BLaER1 (cell line): ENCODE data around the gene SNRPD2.

Experiments used
- H3K27ac ChIP-seq: shearing (Covaris generic); formaldehyde crosslinking; 2 replicates; pipeline ENCODE4 v1.8.1; 2022
- H3K27me3 ChIP-seq: shearing (Covaris generic); formaldehyde crosslinking; 2 replicates; pipeline ENCODE4 v1.8.1; 2022
- H3K36me3 ChIP-seq: shearing (Covaris generic); formaldehyde crosslinking; 2 replicates; pipeline ENCODE4 v1.8.1; 2022
- H3K4me1 ChIP-seq: shearing (Covaris generic); formaldehyde crosslinking; 2 replicates; pipeline ENCODE4 v1.8.1; 2022
- H3K4me2 ChIP-seq: shearing (Covaris generic); formaldehyde crosslinking; 2 replicates; pipeline ENCODE4 v1.8.1; 2022
- H3K4me3 ChIP-seq: shearing (Covaris generic); formaldehyde crosslinking; 2 replicates; pipeline ENCODE4 v1.8.1; 2022
- H3K9ac ChIP-seq: shearing (Covaris generic); formaldehyde crosslinking; 2 replicates; pipeline ENCODE4 v1.8.1; 2022
- H3K9me3 ChIP-seq: shearing (Covaris generic); formaldehyde crosslinking; 2 replicates; pipeline ENCODE4 v1.8.1; 2022
- H4K20me1 ChIP-seq: shearing (Covaris generic); formaldehyde crosslinking; 2 replicates; pipeline ENCODE4 v1.8.1; 2022
- Cebpa-rat ChIP-seq: shearing (Covaris generic); IDR thresholded peaks from 2 replicates; pipeline ENCODE4 v1.8.1; 2022

SNRPD2 gene

DNA sequence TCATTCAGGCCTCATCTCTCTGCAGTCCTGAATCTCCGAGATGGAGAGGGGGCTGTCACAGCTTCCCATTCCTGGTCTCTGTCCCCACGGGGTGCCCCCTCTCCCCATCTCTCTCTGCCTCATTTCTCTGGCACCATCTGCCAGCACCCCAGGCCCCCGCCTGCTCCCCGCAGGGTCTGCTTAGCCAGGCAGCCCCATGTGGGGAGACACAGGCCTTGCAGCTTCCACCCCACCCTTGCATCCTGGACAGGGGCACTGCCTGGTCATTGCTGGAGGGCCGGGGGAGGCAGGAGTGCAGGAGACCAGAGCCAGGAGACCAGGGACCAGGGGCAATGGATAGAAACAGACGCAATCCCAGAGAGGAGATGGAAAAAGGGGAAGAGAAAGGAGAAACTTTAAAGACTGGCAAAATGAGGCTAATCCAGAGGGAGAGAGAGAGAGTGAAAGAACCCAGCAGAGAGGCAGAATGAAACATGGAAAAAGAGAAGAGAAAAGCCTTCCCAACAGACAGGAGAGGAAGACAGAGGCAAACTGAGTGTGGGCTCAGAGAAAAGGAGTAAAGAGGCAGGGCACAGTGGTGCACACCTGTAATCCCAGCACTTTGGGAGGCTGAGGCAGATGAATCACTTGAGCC is 32.5 kb downstream of the SNRPD2 start:
- TF ChIP-seq Cebpa-rat, result no peak
- Histone ChIP-seq H3K4me3 (no peak overlapping the region), H3K9me3 (no peaks in the 10 kb centered on the region), H3K4me2 (no peak overlapping the region), H3K9ac (no peak overlapping the region), H3K4me1 (peaks cover 6% of the 10 kb centered on the region), H3K27me3 (no peaks in the 10 kb centered on the region), H3K27ac (no peak overlapping the region), H3K36me3 (no peaks in the 10 kb centered on the region), H4K20me1 (no peaks in the 10 kb centered on the region)

DNA sequence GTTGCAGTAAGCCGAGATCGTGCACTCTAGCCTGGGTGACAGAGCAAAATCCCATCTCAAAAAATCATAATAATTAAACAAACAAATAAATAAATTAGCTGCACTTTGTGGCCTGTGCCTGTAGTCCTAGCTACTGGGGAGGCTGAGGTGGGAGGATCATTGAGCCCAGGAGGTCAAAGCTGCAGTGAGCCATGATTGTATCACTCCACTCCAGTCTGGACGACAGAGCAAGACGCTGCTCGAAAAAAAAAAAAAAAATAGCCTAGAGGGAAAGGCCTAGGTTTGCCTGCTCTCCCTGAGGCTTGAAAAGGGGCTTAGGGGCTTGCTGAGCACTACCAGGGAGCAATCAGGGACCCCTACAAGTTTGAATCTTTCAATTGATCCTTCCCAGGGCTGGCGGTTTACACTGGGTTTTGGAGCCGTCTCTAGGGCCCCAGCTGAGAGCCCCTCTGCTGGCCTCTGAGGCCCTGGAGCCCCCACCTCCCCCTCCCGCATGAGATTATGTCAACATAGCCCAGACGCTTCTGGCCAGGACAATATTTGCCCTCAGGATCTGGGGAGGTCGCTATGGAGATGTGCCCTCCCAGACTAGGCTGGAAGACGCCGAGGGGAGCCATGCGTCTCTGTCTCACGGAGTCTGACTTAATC is 34.1 kb downstream of the SNRPD2 start:
- Histone ChIP-seq H3K36me3 (no peaks in the 10 kb centered on the region), H3K4me3 (no peak overlapping the region), H3K4me1 (peaks cover 4% of the 10 kb centered on the region; the same call in 1 of the 2 replicates), H3K4me2 (no peak overlapping the region), H3K27me3 (no peaks in the 10 kb centered on the region), H4K20me1 (no peaks in the 10 kb centered on the region), H3K9me3 (no peaks in the 10 kb centered on the region), H3K27ac (no peak overlapping the region), H3K9ac (no peak overlapping the region)
- TF ChIP-seq Cebpa-rat, result no peak

DNA sequence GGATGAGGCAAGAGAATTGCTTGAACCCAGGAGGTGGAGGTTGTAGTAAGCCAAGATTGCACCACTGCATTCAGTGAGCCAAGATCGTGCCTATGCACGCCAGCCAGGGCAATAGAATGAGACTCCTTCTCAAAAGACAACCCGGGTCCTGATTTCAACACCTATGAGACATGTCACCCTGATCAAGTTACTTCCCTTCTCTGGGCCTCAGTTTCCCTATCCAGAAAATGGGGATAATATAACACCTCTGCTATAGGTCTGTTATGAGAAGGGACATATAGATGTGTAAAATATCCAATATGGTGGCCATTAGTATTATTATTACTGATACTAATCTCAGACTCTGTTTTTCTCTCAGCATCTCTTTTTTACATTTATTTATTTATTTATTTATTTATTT is 36.7 kb downstream of the SNRPD2 start:
- peaks cover 4% of the 10 kb centered on the region; the same call in 1 of the 2 replicates for H3K4me1 ChIP-seq
- no peaks in the 10 kb centered on the region for H4K20me1 ChIP-seq
- no peak overlapping the region for H3K4me2 ChIP-seq
- no peak for TF ChIP-seq Cebpa-rat
- H3K9ac ChIP-seq, result no peak overlapping the region
- no peaks in the 10 kb centered on the region for H3K27me3 ChIP-seq
- H3K4me3 ChIP-seq, result no peak overlapping the region
- H3K36me3 ChIP-seq, result no peaks in the 10 kb centered on the region
- no peak overlapping the region for H3K27ac ChIP-seq
- H3K9me3 ChIP-seq, result no peaks in the 10 kb centered on the region

DNA sequence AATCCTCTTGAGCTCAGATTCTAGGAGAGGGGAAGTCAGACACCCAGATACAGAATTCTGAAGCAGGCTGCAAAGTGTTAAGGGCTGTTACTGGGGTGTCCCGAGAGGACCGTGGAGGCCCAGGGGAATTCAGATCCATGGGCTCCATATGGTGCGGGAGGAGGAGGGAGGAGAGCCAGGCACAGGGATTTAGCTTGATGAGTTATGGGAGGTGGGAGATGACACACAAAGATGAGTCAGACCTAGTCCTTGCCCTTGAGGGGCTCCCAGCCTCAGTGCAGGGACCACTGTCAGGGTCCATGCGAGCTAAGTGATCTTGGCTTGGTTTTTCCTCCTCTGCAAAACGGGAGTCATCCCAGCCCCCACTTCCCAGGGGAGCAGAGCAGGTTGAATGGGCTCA is 38.1 kb downstream of the SNRPD2 start:
- H3K4me1 ChIP-seq, result peaks cover 4% of the 10 kb centered on the region; the same call in 1 of the 2 replicates
- no peaks in the 10 kb centered on the region for H3K9me3 ChIP-seq
- H3K4me2 ChIP-seq, result no peak overlapping the region
- no peaks in the 10 kb centered on the region for H4K20me1 ChIP-seq
- TF ChIP-seq Cebpa-rat, result no peak
- no peaks in the 10 kb centered on the region for H3K27me3 ChIP-seq
- no peak overlapping the region for H3K9ac ChIP-seq
- no peaks in the 10 kb centered on the region for H3K36me3 ChIP-seq
- no peak overlapping the region for H3K4me3 ChIP-seq
- H3K27ac ChIP-seq, result no peak overlapping the region

DNA sequence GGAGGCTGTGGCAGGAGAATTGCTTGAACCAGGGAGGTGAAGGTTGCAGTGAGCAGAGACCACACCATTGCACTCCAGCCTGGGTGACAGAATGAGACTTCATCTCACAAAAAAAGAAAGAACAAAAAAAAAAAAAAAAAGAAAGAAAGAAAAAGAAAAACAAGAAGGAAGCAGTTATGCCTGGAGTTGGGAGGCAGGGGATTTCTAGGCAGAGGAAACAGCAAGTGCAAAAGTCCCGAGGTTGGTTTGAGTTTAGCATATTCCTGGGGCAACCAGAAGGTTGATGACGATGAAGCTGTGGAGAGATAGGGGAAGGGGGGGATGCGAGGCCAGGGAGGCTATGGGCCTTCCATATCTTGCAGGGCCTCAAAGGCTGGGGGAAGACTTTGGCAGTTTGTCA is 41.0 kb downstream of the SNRPD2 start:
- Histone ChIP-seq H3K4me1 (peaks cover 12% of the 10 kb centered on the region; the same call in 1 of the 2 replicates), H3K4me2 (no peak overlapping the region), H3K4me3 (no peak overlapping the region), H3K36me3 (no peaks in the 10 kb centered on the region), H4K20me1 (no peaks in the 10 kb centered on the region), H3K9ac (no peak overlapping the region), H3K27ac (no peak overlapping the region), H3K9me3 (no peaks in the 10 kb centered on the region), H3K27me3 (peaks cover 9% of the 10 kb centered on the region)
- TF ChIP-seq Cebpa-rat, result no peak

DNA sequence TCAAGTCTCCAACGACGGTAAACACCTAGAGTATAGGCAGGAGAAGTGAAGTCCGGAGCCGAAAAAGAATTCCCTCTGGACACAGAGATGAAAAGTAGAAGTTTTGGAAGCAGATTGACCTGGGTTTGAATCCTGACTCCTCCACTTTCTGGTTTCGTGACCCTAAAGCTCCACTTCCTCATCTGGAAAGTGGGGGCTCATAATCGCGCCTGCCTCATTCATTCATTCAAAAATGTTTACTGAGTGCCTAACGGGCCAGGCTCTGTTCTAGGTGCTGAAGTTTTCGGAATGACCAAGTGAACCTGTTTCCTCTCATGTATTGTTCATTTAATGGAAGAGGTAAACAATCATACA is 45.4 kb downstream of the SNRPD2 start:
- TF ChIP-seq Cebpa-rat, result no peak
- Histone ChIP-seq H3K36me3 (no peaks in the 10 kb centered on the region), H3K9ac (no peak overlapping the region; the same call in 1 of the 2 replicates), H3K27me3 (peaks cover 33% of the 10 kb centered on the region), H3K27ac (no peak overlapping the region), H3K4me3 (peak overlapping the region; percentile 61), H3K9me3 (no peaks in the 10 kb centered on the region), H3K4me2 (peak overlapping the region; percentile 63), H3K4me1 (peaks cover 34% of the 10 kb centered on the region), H4K20me1 (no peaks in the 10 kb centered on the region)

DNA sequence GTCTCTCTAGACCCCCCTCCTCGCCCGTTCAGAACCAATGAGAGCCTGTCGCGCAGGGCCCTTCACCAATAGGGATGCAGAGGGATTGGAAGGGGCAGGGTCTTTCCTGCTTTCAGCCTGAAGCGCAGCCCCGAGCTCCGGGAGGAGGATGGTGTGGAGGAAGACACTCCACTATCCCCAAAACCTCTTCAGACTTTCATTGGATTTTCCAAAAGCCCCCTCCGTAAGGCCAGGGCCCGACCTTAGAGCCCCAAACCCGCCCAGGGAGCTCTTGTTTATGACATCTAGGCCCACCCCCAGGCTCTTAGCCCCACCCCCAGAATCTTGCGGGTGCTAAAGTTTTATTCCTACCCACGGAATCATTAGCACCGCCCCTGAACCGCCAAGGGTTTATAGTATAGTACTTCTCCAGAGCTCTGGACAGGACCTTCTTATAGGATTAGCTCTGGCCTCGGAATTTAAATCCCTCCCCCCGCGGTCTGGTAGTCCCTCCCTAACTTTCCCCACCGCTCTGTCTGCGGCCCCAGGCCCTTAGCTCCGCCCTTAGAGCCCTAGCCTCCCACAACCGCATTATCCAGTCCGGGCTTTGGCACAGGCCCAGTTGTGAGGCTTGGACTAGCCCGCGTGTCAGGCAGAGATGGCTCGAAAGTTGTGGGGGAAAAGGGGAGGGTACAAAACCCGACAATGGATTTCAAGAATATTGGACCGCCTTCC is 46.0 kb downstream of the SNRPD2 start:
- TF ChIP-seq Cebpa-rat, result no peak
- Histone ChIP-seq H3K27ac (no peak overlapping the region), H3K9ac (no peak overlapping the region; the same call in 1 of the 2 replicates), H3K36me3 (no peaks in the 10 kb centered on the region), H3K4me1 (peaks cover 39% of the 10 kb centered on the region), H4K20me1 (no peaks in the 10 kb centered on the region), H3K4me3 (peak overlapping the region; percentile 61), H3K27me3 (peaks cover 33% of the 10 kb centered on the region), H3K4me2 (peak overlapping the region; percentile 63), H3K9me3 (no peaks in the 10 kb centered on the region)

DNA sequence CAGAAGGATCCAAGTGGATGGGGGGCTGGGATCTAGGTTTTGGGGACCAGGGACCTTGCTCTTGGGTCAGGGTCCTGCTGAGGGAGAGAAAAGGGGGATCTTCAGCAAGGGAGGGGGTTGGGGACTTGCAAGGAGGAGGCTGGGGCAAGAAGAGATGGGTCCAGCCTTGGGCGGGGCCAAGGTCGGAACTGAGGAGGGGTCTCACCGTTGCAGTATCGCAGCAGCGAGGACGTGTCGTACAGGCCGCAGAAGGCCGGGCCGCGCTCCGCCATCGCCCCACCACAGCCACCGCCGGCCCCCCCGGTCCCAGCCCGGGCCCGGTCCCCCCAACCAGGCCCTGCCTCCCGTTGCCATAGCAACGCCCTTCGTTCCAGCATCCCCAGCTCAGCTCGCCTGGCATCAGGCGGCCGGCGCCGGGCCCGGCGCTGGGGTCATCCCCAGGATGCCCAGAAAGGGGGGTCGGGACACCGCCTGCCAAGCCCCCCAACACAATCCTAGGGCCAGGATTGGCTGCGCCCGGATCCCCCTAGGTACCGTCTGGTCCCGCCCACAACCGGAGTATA is 46.6 kb downstream of the SNRPD2 start:
- H3K9me3 ChIP-seq, result no peaks in the 10 kb centered on the region
- peaks cover 33% of the 10 kb centered on the region for H3K27me3 ChIP-seq
- H3K4me2 ChIP-seq, result peak overlapping the region; percentile 63
- no peak overlapping the region for H3K27ac ChIP-seq
- H3K4me1 ChIP-seq, result peaks cover 43% of the 10 kb centered on the region
- no peak for TF ChIP-seq Cebpa-rat
- no peaks in the 10 kb centered on the region for H3K36me3 ChIP-seq
- no peaks in the 10 kb centered on the region for H4K20me1 ChIP-seq
- H3K4me3 ChIP-seq, result peak overlapping the region; percentile 61
- H3K9ac ChIP-seq, result no peak overlapping the region

DNA sequence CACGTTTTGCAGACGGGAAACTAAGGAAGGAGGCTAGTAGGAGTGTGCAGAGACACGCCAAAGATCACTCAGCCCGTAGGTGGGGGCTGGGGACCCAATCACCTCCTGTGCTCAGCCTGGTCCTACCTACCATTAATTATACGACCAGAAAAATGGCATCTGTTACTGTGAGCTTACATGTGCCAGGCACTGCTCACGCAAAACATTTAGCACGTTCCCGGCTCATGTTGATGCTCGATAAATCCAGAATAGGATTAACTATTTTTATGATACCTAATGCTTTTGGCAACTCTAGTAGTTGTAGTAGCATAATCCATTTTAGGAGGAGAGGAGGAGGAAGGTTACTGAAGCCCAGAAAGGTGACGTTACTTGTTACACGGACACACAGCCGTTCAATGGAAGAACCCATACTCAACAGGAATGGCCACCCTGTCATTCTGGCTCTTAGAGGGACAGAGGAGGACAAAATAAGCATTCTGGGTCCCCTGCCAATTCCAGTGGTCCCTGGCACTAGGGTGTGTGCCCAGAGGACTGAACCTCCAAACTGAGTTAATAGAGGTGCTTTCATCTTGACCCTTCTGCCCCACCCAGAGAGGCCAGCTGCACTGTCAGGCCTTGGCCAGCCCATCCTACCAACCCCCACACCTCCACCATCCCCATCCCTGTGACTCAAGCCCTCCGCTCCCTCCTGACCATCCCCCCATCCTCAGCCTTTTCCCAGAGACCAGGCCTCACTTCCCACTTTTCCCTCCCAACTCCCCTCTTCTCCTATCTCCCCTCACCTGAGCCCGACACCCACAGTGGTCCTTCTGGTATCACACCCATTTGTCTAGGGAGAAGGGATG is 47.6 kb downstream of the SNRPD2 start:
- no peaks in the 10 kb centered on the region for H3K9me3 ChIP-seq
- no peaks in the 10 kb centered on the region for H3K36me3 ChIP-seq
- H3K4me2 ChIP-seq, result peak overlapping the region; percentile 94
- no peaks in the 10 kb centered on the region for H4K20me1 ChIP-seq
- peaks cover 33% of the 10 kb centered on the region for H3K27me3 ChIP-seq
- H3K9ac ChIP-seq, result no peak overlapping the region
- H3K4me3 ChIP-seq, result peak overlapping the region; percentile 59; the same call in 1 of the 2 replicates
- TF ChIP-seq Cebpa-rat, result no peak
- no peak overlapping the region for H3K27ac ChIP-seq
- H3K4me1 ChIP-seq, result peaks cover 52% of the 10 kb centered on the region
